IMR-90 (cell line): Measurements from ENCODE around the gene NRM. TPM values are rescaled to one million over a fixed set of nuclear protein-coding genes. Genes with fewer than 3 reads are reported as not detected.

Experiments used
- ATAC-seq: fragments of 200-7000 bp; cut with Tn5 transposase; 2 replicates; pipeline ENCODE4 v1.9.1; 2020; ENCODE audit warnings: low read depth, mild to moderate bottlenecking, moderate library complexity
- BruUV-seq: library from RNA; stranded (reverse); fragments of 400-500 nt; replicated peaks from 2 replicates; lab custom pipeline; 2021; lab: Mats Ljungman, UMichigan
- CTCF ChIA-PET: fragments of 300-600 bp; formaldehyde crosslinking; extraction: SDS; loops from one replicate; lab custom pipeline; 2021; ENCODE audit warnings: antibody characterized with exemption; lab: Yijun Ruan, JAX
- POLR2A ChIA-PET: fragments of 300-600 bp; sonication (Branson Sonifier 250); formaldehyde crosslinking; loops from one replicate; lab custom pipeline; 2022; ENCODE audit warnings: antibody characterized with exemption; ENCODE audit not compliant: unreplicated experiment; lab: Charles Lee
- DNase-seq: peaks from one replicate; pipeline ENCODE4 v3.0.0; 2013
- H2AFZ ChIP-seq: replicated peaks from 2 replicates; pipeline ENCODE3; 2013; ENCODE audit warnings: low read length, mild to moderate bottlenecking; ENCODE audit not compliant: poor library complexity
- H2AK5ac ChIP-seq: 2 replicates; pipeline ENCODE4 v1.6.1; 2013; ENCODE audit warnings: low read depth, low read length, inconsistent platforms
- H2AK9ac ChIP-seq: replicated peaks from 2 replicates; pipeline ENCODE3; 2013; ENCODE audit warnings: mild to moderate bottlenecking, low read depth, low read length, moderate library complexity; ENCODE audit not compliant: poor library complexity
- H2BK120ac ChIP-seq: 2 replicates; pipeline ENCODE4 v1.6.1; 2013; ENCODE audit warnings: low read depth, low read length, inconsistent platforms
- H2BK15ac ChIP-seq: 3 replicates; pipeline ENCODE4 v1.6.1; 2013; ENCODE audit warnings: low read depth, low read length, inconsistent platforms
- H2BK20ac ChIP-seq: 2 replicates; pipeline ENCODE4 v1.6.1; 2013; ENCODE audit warnings: low read depth, mild to moderate bottlenecking, inconsistent platforms, low read length, moderate library complexity
- H2BK5ac ChIP-seq: 2 replicates; pipeline ENCODE4 v1.6.1; 2013; ENCODE audit warnings: mild to moderate bottlenecking, low read depth, low read length, inconsistent platforms; ENCODE audit not compliant: poor library complexity, severe bottlenecking
- H3K14ac ChIP-seq: replicated peaks from 2 replicates; pipeline ENCODE4 v1.6.1; 2013; ENCODE audit warnings: low read depth, low read length, inconsistent platforms
- H3K18ac ChIP-seq: 2 replicates; pipeline ENCODE4 v1.6.1; 2013; ENCODE audit warnings: low read depth, low read length, control low read depth
- H3K23ac ChIP-seq: 2 replicates; pipeline ENCODE4 v1.6.1; 2013; ENCODE audit warnings: low read depth, low read length, inconsistent platforms
- H3K27ac ChIP-seq: 2 replicates; pipeline ENCODE4 v1.5.1; 2013; ENCODE audit warnings: mild to moderate bottlenecking, control low read depth, low read length; ENCODE audit not compliant: insufficient read depth
- H3K27me3 ChIP-seq: 2 replicates; pipeline ENCODE4 v1.6.1; 2013; ENCODE audit warnings: low read length; ENCODE audit not compliant: control insufficient read depth, insufficient read depth
- H3K36me3 ChIP-seq: 2 replicates; pipeline ENCODE4 v1.6.1; 2013; ENCODE audit warnings: low read length, mixed read lengths; ENCODE audit not compliant: control insufficient read depth, insufficient read depth
- H3K4ac ChIP-seq: 2 replicates; pipeline ENCODE4 v1.6.1; 2013; ENCODE audit warnings: low read depth, low read length, inconsistent platforms
- H3K4me1 ChIP-seq: 2 replicates; pipeline ENCODE4 v1.6.1; 2013; ENCODE audit warnings: low read length, mixed read lengths; ENCODE audit not compliant: control insufficient read depth, insufficient read depth
- H3K4me2 ChIP-seq: 2 replicates; pipeline ENCODE4 v1.6.1; 2013; ENCODE audit warnings: low read depth, mild to moderate bottlenecking, control low read depth, low read length, moderate library complexity
- H3K4me3 ChIP-seq: 2 replicates; pipeline ENCODE4 v1.5.1; 2013; ENCODE audit warnings: low read depth, mild to moderate bottlenecking, control low read depth, low read length, moderate library complexity; ENCODE audit not compliant: insufficient read depth
- H3K56ac ChIP-seq: 2 replicates; pipeline ENCODE4 v1.6.1; 2013; ENCODE audit warnings: low read length, inconsistent platforms; ENCODE audit not compliant: insufficient read depth; ENCODE audit errors: extremely low read depth
- H3K79me1 ChIP-seq, 2 experiments: 2 replicates each; pipeline ENCODE4 v1.6.1; 2013; ENCODE audit warnings: low read length in 2 of 2, inconsistent platforms in 1 of 2, low read depth in 1 of 2
- H3K9ac ChIP-seq: 2 replicates; pipeline ENCODE4 v1.6.1; 2013; ENCODE audit warnings: low read depth, low read length, control low read depth
- H3K9me1 ChIP-seq: 2 replicates; pipeline ENCODE4 v1.6.1; 2013; ENCODE audit warnings: low read length, inconsistent platforms; ENCODE audit not compliant: insufficient read depth
- H3K9me3 ChIP-seq: 2 replicates; pipeline ENCODE4 v1.6.1; 2013; ENCODE audit warnings: low read length; ENCODE audit not compliant: control insufficient read depth, insufficient read depth
- H4K20me1 ChIP-seq: 2 replicates; pipeline ENCODE4 v1.6.1; 2013; ENCODE audit warnings: low read length, inconsistent platforms; ENCODE audit not compliant: insufficient read depth
- H4K5ac ChIP-seq: 2 replicates; pipeline ENCODE4 v1.6.1; 2013; ENCODE audit warnings: mild to moderate bottlenecking, low read depth, low read length, control low read depth
- H4K8ac ChIP-seq, 2 experiments: 2 replicates each; pipeline ENCODE4 v1.6.1; 2013; ENCODE audit warnings: low read depth in 2 of 2, low read length in 2 of 2, control low read depth in 1 of 2, inconsistent platforms in 1 of 2
- H4K91ac ChIP-seq: 2 replicates; pipeline ENCODE4 v1.6.1; 2013; ENCODE audit warnings: low read depth, low read length, inconsistent platforms; ENCODE audit not compliant: insufficient read depth
- BHLHE40 ChIP-seq: fragments of 150-350 bp; IDR thresholded peaks from 2 replicates; pipeline ENCODE4 v1.6.1; 2016; ENCODE audit warnings: mild to moderate bottlenecking, low read depth, low read length
- CEBPB ChIP-seq: IDR thresholded peaks from 2 replicates; pipeline ENCODE4 v1.6.1; 2012; ENCODE audit warnings: low read depth, low read length, improper control_type of control experiment
- CHD1 ChIP-seq: IDR thresholded peaks from 2 replicates; pipeline ENCODE4 v1.6.1; 2012; ENCODE audit warnings: low read depth, low read length, improper control_type of control experiment
- CTCF ChIP-seq: conservative IDR thresholded peaks from 2 replicates; pipeline ENCODE4 v1.5.1; 2012; ENCODE audit warnings: mild to moderate bottlenecking, low read depth, low read length, improper control_type of control experiment
- ELK1 ChIP-seq: fragments of 150-350 bp; IDR thresholded peaks from 2 replicates; pipeline ENCODE4 v1.6.1; 2016; ENCODE audit warnings: low read depth, mild to moderate bottlenecking, low read length, moderate library complexity, borderline replicate concordance
- FOS ChIP-seq: fragments of 150-350 bp; IDR thresholded peaks from 2 replicates; pipeline ENCODE4 v1.6.1; 2016; ENCODE audit warnings: low read depth, low read length
- MAFK ChIP-seq: IDR thresholded peaks from 2 replicates; pipeline ENCODE4 v1.6.1; 2012; ENCODE audit warnings: low read depth, low read length, improper control_type of control experiment
- MAZ ChIP-seq: IDR thresholded peaks from 2 replicates; pipeline ENCODE4 v1.6.1; 2012; ENCODE audit warnings: low read depth, mild to moderate bottlenecking, low read length, improper control_type of control experiment, moderate library complexity, borderline replicate concordance
- MXI1 ChIP-seq: IDR thresholded peaks from 2 replicates; pipeline ENCODE4 v1.6.1; 2012; ENCODE audit warnings: low read depth, mild to moderate bottlenecking, low read length, moderate library complexity, borderline replicate concordance
- NFE2L2 ChIP-seq: fragments of 150-350 bp; IDR thresholded peaks from 2 replicates; pipeline ENCODE4 v1.6.1; 2016; ENCODE audit warnings: low read depth, mild to moderate bottlenecking, low read length
- POLR2A ChIP-seq: IDR thresholded peaks from 2 replicates; pipeline ENCODE4 v1.6.1; 2012; ENCODE audit warnings: mild to moderate bottlenecking, low read depth, low read length
- RAD21 ChIP-seq: IDR thresholded peaks from 2 replicates; pipeline ENCODE4 v1.6.1; 2012; ENCODE audit warnings: low read length, improper control_type of control experiment
- RCOR1 ChIP-seq: IDR thresholded peaks from 2 replicates; pipeline ENCODE4 v1.6.1; 2012; ENCODE audit warnings: mild to moderate bottlenecking, low read length, improper control_type of control experiment; ENCODE audit not compliant: insufficient replicate concordance
- RFX5 ChIP-seq: IDR thresholded peaks from 2 replicates; pipeline ENCODE4 v1.8.0; 2012; ENCODE audit warnings: low read depth, mild to moderate bottlenecking, low read length, moderate library complexity
- SMC3 ChIP-seq: fragments of 150-350 bp; IDR thresholded peaks from 2 replicates; pipeline ENCODE4 v1.6.1; 2016; ENCODE audit warnings: low read depth, mild to moderate bottlenecking, antibody characterized with exemption, low read length, moderate library complexity
- WGBS, 2 experiments: methylation state at CpG; one replicate each; pipeline versions ENCODE4 v1.1.5 to v1.1.7; 2013; ENCODE audit warnings: missing lambda C conversion rate in 2 of 2; ENCODE audit not compliant: insufficient read length in 1 of 2; ENCODE audit errors: extremely low coverage in 2 of 2; 5-methylcytosine and 5-hydroxymethylcytosine counted together
- dilution Hi-C: fragments of 300-500 bp; cut with HindIII; formaldehyde crosslinking; loops from one replicate; pipeline ENCODE4 v1.14.3; 2018; ENCODE audit warnings: low sequenced_read_pairs; ENCODE audit not compliant: unreplicated experiment
- in situ Hi-C: fragments of 300-500 bp; cut with MboI; formaldehyde crosslinking; loops from 3 replicates; pipeline ENCODE4 v1.14.3; 2019; ENCODE audit warnings: low sequenced_read_pairs, inconsistent platforms, mixed read lengths
- intact Hi-C: fragments of 100-400 bp; cut with micrococcal nuclease; formaldehyde crosslinking; loops from 2 replicates; pipeline ENCODE4 v1.10.0; 2022
- polyA plus RNA-seq, 3 experiments: library from polyadenylated mRNA; depleted of rRNA; stranded (reverse); fragments of >200 nt; gene quantifications; 2 replicates each; pipeline ENCODE4 v1.2.3, GENCODE V29; 2012; ENCODE audit warnings: low replicate concordance in 1 of 3
- total RNA-seq: library from RNA; depleted of rRNA; stranded (reverse); fragments of >200 nt; gene quantifications from 2 replicates; pipeline ENCODE4 v1.2.3, GENCODE V29; 2012

Gene NRM
- total and polyA plus RNA-seq, 2 of the 4 experiments (the other 2 are of a cell fraction): 2.2 to 27.0 TPM

- no peak overlapping the region for H2BK120ac ChIP-seq
- H2AFZ ChIP-seq: no peak overlapping the region
- ATAC-seq (no peak), DNase-seq (no peak)
- no peak overlapping the region for H3K56ac ChIP-seq
- H3K4me2 ChIP-seq: no peak overlapping the region
- no peak overlapping the region for H2BK20ac ChIP-seq
- no peak overlapping the region for H2BK5ac ChIP-seq
- no peak overlapping the region for H4K91ac ChIP-seq
- no peak overlapping the region for H3K23ac ChIP-seq
- WGBS, 2 experiments: no CpG with 5 or more reads among the region's 4 CpGs
- intact Hi-C loops (no loop called here), in situ Hi-C loops (no loop called here), dilution Hi-C loops (no loop called here)
- no peaks in the 10 kb centered on the region for H3K9me3 ChIP-seq
- ChIA-PET CTCF (no interaction called here), POLR2A (no interaction called here)
- BruUV-seq: no TSS peak
- H3K18ac ChIP-seq: no peak overlapping the region
- H2AK5ac ChIP-seq: no peak overlapping the region
- H3K14ac ChIP-seq: no peak overlapping the region
- no peaks in the 10 kb centered on the region for H4K20me1 ChIP-seq
- H3K4me3 ChIP-seq: no peak overlapping the region
- no peak overlapping the region for H4K5ac ChIP-seq
- H3K36me3 ChIP-seq: peaks cover 31% of the 10 kb centered on the region
- no peak overlapping the region for H3K4ac ChIP-seq
- no peaks in the 10 kb centered on the region for H3K79me1 ChIP-seq
- no peak overlapping the region for H4K8ac ChIP-seq
- no peak for TF ChIP-seq NFE2L2
- no peak for TF ChIP-seq SMC3
- TF ChIP-seq POLR2A: no peak
- TF ChIP-seq RAD21: no peak
- TF ChIP-seq BHLHE40: no peak
- TF ChIP-seq MAFK: no peak
- TF ChIP-seq RCOR1: no peak
- no peak for TF ChIP-seq CHD1
- no peak for TF ChIP-seq FOS
- TF ChIP-seq MAZ: no peak
- no peak for TF ChIP-seq CEBPB
- no peak for TF ChIP-seq MXI1
- no peak for TF ChIP-seq ELK1
- no peak for TF ChIP-seq RFX5
- no peak for TF ChIP-seq CTCF
- no peak overlapping the region for H3K27ac ChIP-seq
- no peaks in the 10 kb centered on the region for H3K4me1 ChIP-seq
- no peaks in the 10 kb centered on the region; the same call in 1 of the 2 replicates for H3K9me1 ChIP-seq
- H3K9ac ChIP-seq: no peak overlapping the region
- no peaks in the 10 kb centered on the region for H3K27me3 ChIP-seq
- H2BK15ac ChIP-seq: no peak overlapping the region
- no peak overlapping the region for H2AK9ac ChIP-seq
These were observed 14.8 kb upstream of the NRM start for GRCh38 chr6:30705620-30706019.
